ENCODE results near the gene ANXA8. TPM values are rescaled to one million over a fixed set of nuclear protein-coding genes. Genes with fewer than 3 reads are reported as not detected.
A peak's percentile ranks its signal among the peaks of the same experiment; 100 is the strongest.
"Not testable (repeated sequence)": the region's sequence is repeated elsewhere in the genome, so short reads cannot be mapped to it uniquely, and the experiment has no call there.

The ANXA8 gene
- total RNA-seq, 1 donor from 2014 or later: not detected

- DNase-seq (ENCODE audit: low spot score): not testable (repeated sequence)
These were observed 18.5 kb downstream of the ANXA8 start for GRCh38 chr10:47465216-47465917.

- not testable (repeated sequence) for DNase-seq (ENCODE audit: low spot score)
These were observed 21.1 kb downstream of the ANXA8 start for GRCh38 chr10:47462577-47463358.

GRCh38 chr10:47461261-47461687, 22.6 kb downstream of the ANXA8 start:
- not testable (repeated sequence) for DNase-seq (ENCODE audit: low spot score)

GRCh38 chr10:47458466-47459154, 25.3 kb downstream of the ANXA8 start:
- no peak for DNase-seq (ENCODE audit: low spot score)

GRCh38 chr10:47457826-47458225, 26.1 kb downstream of the ANXA8 start:
- DNase-seq (ENCODE audit: low spot score): no peak

GRCh38 chr10:47457528-47457820, 26.4 kb downstream of the ANXA8 start:
- DNase-seq (ENCODE audit: low spot score): no peak

- DNase-seq (ENCODE audit: low spot score): peak; percentile 80
These were observed 27.0 kb downstream of the ANXA8 start for GRCh38 chr10:47456794-47457527.

- DNase-seq (ENCODE audit: low spot score): peak; percentile 83
These were observed 27.7 kb downstream of the ANXA8 start for GRCh38 chr10:47456079-47456785.

- not testable (repeated sequence) for DNase-seq (ENCODE audit: low spot score)
These were observed 28.4 kb downstream of the ANXA8 start for GRCh38 chr10:47455350-47456078.

- no peak for DNase-seq (ENCODE audit: low spot score)
These were observed 29.2 kb downstream of the ANXA8 start for GRCh38 chr10:47454780-47455058.

GRCh38 chr10:47454008-47454779, 29.7 kb downstream of the ANXA8 start:
- peak; percentile 84 for DNase-seq (ENCODE audit: low spot score)

- no peak for DNase-seq (ENCODE audit: low spot score)
These were observed 30.5 kb downstream of the ANXA8 start for GRCh38 chr10:47453141-47454007.

- peak; percentile 83 for DNase-seq (ENCODE audit: low spot score)
These were observed 31.3 kb downstream of the ANXA8 start for GRCh38 chr10:47452495-47453140.

- DNase-seq (ENCODE audit: low spot score): no peak
These were observed 31.9 kb downstream of the ANXA8 start for GRCh38 chr10:47451998-47452494.

- peak; percentile 77 for DNase-seq (ENCODE audit: low spot score)
These were observed 32.5 kb downstream of the ANXA8 start for GRCh38 chr10:47451273-47451997.

- DNase-seq (ENCODE audit: low spot score): peak; percentile 60
These were observed 33.5 kb downstream of the ANXA8 start for GRCh38 chr10:47450442-47450841.

- peak; percentile 83 for DNase-seq (ENCODE audit: low spot score)
These were observed 33.9 kb downstream of the ANXA8 start for GRCh38 chr10:47449979-47450378.
